HEK293 (cell line): ENCODE results near the gene UBE2E1.

Experiments
- CTCF ChIA-PET: fragments of 350-600 bp; formaldehyde crosslinking; extraction: SDS; loops from one replicate; lab custom pipeline; 2021; ENCODE audit warnings: antibody characterized with exemption; lab: Yijun Ruan, JAX
- POLR2A ChIA-PET: fragments of 300-600 bp; formaldehyde crosslinking; extraction: SDS; loops from one replicate; lab custom pipeline; 2020; ENCODE audit warnings: antibody characterized with exemption, inconsistent platforms; lab: Yijun Ruan, JAX
- H3K27ac ChIP-seq: fragments of 200-500 bp; sonication (Bioruptor generic); 2 replicates; pipeline ENCODE4 v1.5.1; 2014; ENCODE audit warnings: low read depth, low read length, control low read depth, inconsistent platforms; ENCODE audit errors: extremely low read depth
- H3K36me3 ChIP-seq, 2 experiments: fragments of 200-500 bp in 1 of 2; sonication (Bioruptor generic) in 1 of 2; 1 replicate in 1 of 2; 2 replicates in 1 of 2; pipeline ENCODE4 v1.5.1; 2014 to 2017; ENCODE audit warnings: inconsistent platforms in 2 of 2, low read length in 2 of 2; ENCODE audit not compliant: control insufficient read depth in 2 of 2, insufficient read depth in 1 of 2
- H3K4me1 ChIP-seq: fragments of 200-500 bp; sonication (Bioruptor generic); 2 replicates; pipeline ENCODE4 v1.5.1; 2014; ENCODE audit warnings: mild to moderate bottlenecking, low read length, inconsistent platforms; ENCODE audit not compliant: control insufficient read depth, insufficient read depth
- H3K4me3 ChIP-seq: 2 replicates; pipeline ENCODE4 v1.5.1; 2011; ENCODE audit warnings: low read depth, mild to moderate bottlenecking, control low read depth, low read length, moderate library complexity
- H3K9me3 ChIP-seq: fragments of 200-500 bp; sonication (Bioruptor generic); 2 replicates; pipeline ENCODE4 v1.5.1; 2014; ENCODE audit warnings: low read depth, low read length, inconsistent platforms; ENCODE audit not compliant: control insufficient read depth, insufficient read depth
- GFI1B ChIP-seq: fragments of 450-650 bp; formaldehyde crosslinking; IDR thresholded peaks from 2 replicates; pipeline ENCODE4 v1.5.1; 2016; ENCODE audit warnings: missing biosample characterization, missing genetic modification characterization
- GLI4 ChIP-seq: fragments of 450-650 bp; formaldehyde crosslinking; IDR thresholded peaks from 2 replicates; pipeline ENCODE4 v1.5.1; 2016; ENCODE audit warnings: missing biosample characterization, missing genetic modification characterization
- IKZF3 ChIP-seq: fragments of 450-650 bp; IDR thresholded peaks from 2 replicates; pipeline ENCODE4 v1.5.0; 2018; ENCODE audit warnings: missing biosample characterization, mild to moderate bottlenecking, missing genetic modification characterization, moderate library complexity
- KLF10 ChIP-seq: fragments of 450-650 bp; IDR thresholded peaks from 2 replicates; pipeline ENCODE4 v1.5.1; 2018; ENCODE audit warnings: missing biosample characterization, mild to moderate bottlenecking, missing genetic modification characterization
- PRDM1 ChIP-seq: fragments of 450-650 bp; formaldehyde crosslinking; IDR thresholded peaks from 2 replicates; pipeline ENCODE4; 2016; ENCODE audit warnings: missing biosample characterization, missing genetic modification characterization
- PRDM4 ChIP-seq: fragments of 450-650 bp; formaldehyde crosslinking; IDR thresholded peaks from 2 replicates; pipeline ENCODE4 v1.5.1; 2017; ENCODE audit warnings: missing biosample characterization, missing genetic modification characterization
- PRDM6 ChIP-seq: fragments of 450-650 bp; formaldehyde crosslinking; IDR thresholded peaks from 2 replicates; pipeline ENCODE4 v1.5.1; 2017; ENCODE audit warnings: missing biosample characterization, missing genetic modification characterization
- SCRT1 ChIP-seq: fragments of 450-650 bp; formaldehyde crosslinking; IDR thresholded peaks from 2 replicates; pipeline ENCODE4 v1.5.1; 2016; ENCODE audit warnings: missing biosample characterization, missing genetic modification characterization, borderline replicate concordance
- SCRT2 ChIP-seq: fragments of 450-650 bp; formaldehyde crosslinking; IDR thresholded peaks from 2 replicates; pipeline ENCODE4 v1.5.1; 2016; ENCODE audit warnings: missing biosample characterization, missing genetic modification characterization
- ZBTB17 ChIP-seq: fragments of 450-650 bp; formaldehyde crosslinking; IDR thresholded peaks from 2 replicates; pipeline ENCODE4 v1.5.1; 2016; ENCODE audit warnings: missing biosample characterization, missing genetic modification characterization
- ZNF121 ChIP-seq: fragments of 450-650 bp; formaldehyde crosslinking; IDR thresholded peaks from 2 replicates; pipeline ENCODE4 v1.5.1; 2016; ENCODE audit warnings: missing biosample characterization, missing genetic modification characterization
- ZNF133 ChIP-seq: fragments of 450-650 bp; formaldehyde crosslinking; IDR thresholded peaks from 2 replicates; pipeline ENCODE4 v1.5.1; 2016; ENCODE audit warnings: missing biosample characterization, missing genetic modification characterization
- ZNF146 ChIP-seq: fragments of 450-650 bp; formaldehyde crosslinking; IDR thresholded peaks from 2 replicates; pipeline ENCODE4 v1.5.1; 2016; ENCODE audit warnings: missing biosample characterization, missing genetic modification characterization
- ZNF221 ChIP-seq: fragments of 450-650 bp; formaldehyde crosslinking; IDR thresholded peaks from 2 replicates; pipeline ENCODE4 v1.5.1; 2017; ENCODE audit warnings: missing biosample characterization, missing genetic modification characterization, borderline replicate concordance
- ZNF398 ChIP-seq: fragments of 450-650 bp; formaldehyde crosslinking; IDR thresholded peaks from 2 replicates; pipeline ENCODE4 v1.5.1; 2017; ENCODE audit warnings: missing biosample characterization, missing genetic modification characterization

UBE2E1 gene

GRCh38 chr3:23856286-23856685, 50.5 kb downstream of the UBE2E1 start:
- Histone ChIP-seq H3K36me3 (peaks cover 7 to 11% of the 10 kb centered on the region in 2 experiments; a peak in 2 of 3 replicates), H3K4me1 (peaks cover 7% of the 10 kb centered on the region), H3K9me3 (no peaks in the 10 kb centered on the region), H3K27ac (no peak overlapping the region), H3K4me3 (no peak overlapping the region)
- no peak for TF ChIP-seq GLI4 (tag by site-specific recombination)
- TF ChIP-seq ZNF221 (tag by site-specific recombination), result no peak
- TF ChIP-seq IKZF3 (tag by site-specific recombination), result peak; percentile 57; the same call in 1 of the 2 replicates
- peak; percentile 41 for TF ChIP-seq PRDM6
- no peak for TF ChIP-seq KLF10
- no peak for TF ChIP-seq ZNF146 (tag by site-specific recombination)
- TF ChIP-seq ZNF121 (tag by site-specific recombination), result no peak
- TF ChIP-seq PRDM1 (tag by site-specific recombination), result 0 out of 2 replicates have a peak, but pooled peaks have one; percentile 15
- TF ChIP-seq GFI1B (tag by site-specific recombination), result peak; percentile 49; the same call in 1 of the 2 replicates
- peak; percentile 23; the same call in 1 of the 2 replicates for TF ChIP-seq ZNF133
- TF ChIP-seq PRDM4, result no peak
- POLR2A ChIA-PET, result no interaction called here
- CTCF ChIA-PET, result no interaction called here

GRCh38 chr3:23859012-23859743, 53.4 kb downstream of the UBE2E1 start:
- Histone ChIP-seq H3K4me3 (no peak overlapping the region), H3K36me3 (peaks cover 0 to 5% of the 10 kb centered on the region in 2 experiments; a peak in 1 of 3 replicates), H3K27ac (no peak overlapping the region), H3K9me3 (no peaks in the 10 kb centered on the region), H3K4me1 (peaks cover 7% of the 10 kb centered on the region)
- ChIA-PET POLR2A (no interaction called here), CTCF (interaction anchor here (0.6 to 1.1 kb wide), 2 partner anchors 25 to 27 kb away, joined by 3 to 4 read pairs; no protein-coding TSS in a partner anchor)
- TF ChIP-seq IKZF3 (tag by site-specific recombination) (peak; percentile 35; the same call in 1 of the 2 replicates), PRDM1 (tag by site-specific recombination) (peak; percentile 4; the same call in 1 of the 2 replicates), SCRT2 (peak; percentile 95), ZBTB17 (peak; percentile 51; the same call in 1 of the 2 replicates), ZNF398 (no peak), SCRT1 (tag by site-specific recombination) (peak; percentile 79)
